SH-SY5Y (cell line): ENCODE measurements around the gene ZNF747.

ENCODE experiments used
- GATA2 ChIP-seq: IDR thresholded peaks from 2 replicates; pipeline ENCODE4 v1.6.1; 2011; ENCODE audit warnings: mild to moderate bottlenecking, low read depth, low read length
- GATA3 ChIP-seq: IDR thresholded peaks from 2 replicates; pipeline ENCODE4 v1.6.1; 2011; ENCODE audit warnings: low read depth, mild to moderate bottlenecking, low read length, moderate library complexity

ZNF747 gene

DNA sequence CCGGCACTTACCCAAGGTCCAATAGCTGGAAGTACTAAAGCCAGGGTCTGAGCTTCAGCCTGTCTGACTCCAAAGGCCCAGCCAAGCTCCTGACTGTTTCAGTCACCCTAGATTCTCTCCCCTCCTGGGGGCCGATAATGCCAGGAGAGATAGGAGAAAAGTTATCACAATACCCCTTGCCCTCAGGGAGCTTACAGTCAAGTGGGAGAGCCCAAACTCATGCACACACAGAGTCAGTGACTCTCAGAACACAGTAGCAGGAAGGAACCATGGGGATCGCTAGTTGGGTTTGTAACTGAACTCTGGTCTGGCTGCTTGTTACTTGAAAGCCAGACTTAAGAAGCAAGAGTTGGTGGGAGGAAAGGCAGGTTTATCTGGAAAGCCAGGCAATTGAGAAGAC, 23.1 kb downstream of the ZNF747 start:
- no peak for TF ChIP-seq GATA2
- no peak for TF ChIP-seq GATA3

DNA sequence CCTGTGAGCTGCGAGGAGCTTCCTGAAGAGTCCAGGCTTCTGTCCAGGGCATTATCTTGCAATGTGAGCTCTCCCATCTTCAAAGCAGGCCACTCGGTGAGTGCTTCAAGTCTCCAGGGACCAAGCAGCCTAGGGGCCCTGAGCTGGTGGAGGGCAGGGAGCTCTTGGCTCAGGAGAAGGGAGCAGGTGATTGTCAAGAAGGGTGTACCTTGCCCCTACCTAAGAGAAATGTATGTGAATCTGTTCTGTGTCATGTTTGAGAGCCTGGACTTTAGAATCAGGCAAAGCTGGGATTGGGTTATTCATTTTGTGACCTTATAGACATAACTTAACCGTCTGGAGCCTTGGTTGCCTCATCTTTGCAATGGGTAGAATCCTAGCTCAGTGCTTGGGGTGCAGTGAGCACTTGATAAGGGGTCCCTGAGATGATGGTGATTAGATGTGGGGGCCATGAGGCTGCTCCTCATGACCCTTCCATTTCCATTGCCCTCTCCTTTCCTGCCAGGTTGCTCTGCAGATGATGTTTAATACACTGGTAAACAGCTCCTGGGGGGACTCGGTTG, 24.2 kb downstream of the ZNF747 start:
- TF ChIP-seq GATA3 (no peak), GATA2 (no peak)

DNA sequence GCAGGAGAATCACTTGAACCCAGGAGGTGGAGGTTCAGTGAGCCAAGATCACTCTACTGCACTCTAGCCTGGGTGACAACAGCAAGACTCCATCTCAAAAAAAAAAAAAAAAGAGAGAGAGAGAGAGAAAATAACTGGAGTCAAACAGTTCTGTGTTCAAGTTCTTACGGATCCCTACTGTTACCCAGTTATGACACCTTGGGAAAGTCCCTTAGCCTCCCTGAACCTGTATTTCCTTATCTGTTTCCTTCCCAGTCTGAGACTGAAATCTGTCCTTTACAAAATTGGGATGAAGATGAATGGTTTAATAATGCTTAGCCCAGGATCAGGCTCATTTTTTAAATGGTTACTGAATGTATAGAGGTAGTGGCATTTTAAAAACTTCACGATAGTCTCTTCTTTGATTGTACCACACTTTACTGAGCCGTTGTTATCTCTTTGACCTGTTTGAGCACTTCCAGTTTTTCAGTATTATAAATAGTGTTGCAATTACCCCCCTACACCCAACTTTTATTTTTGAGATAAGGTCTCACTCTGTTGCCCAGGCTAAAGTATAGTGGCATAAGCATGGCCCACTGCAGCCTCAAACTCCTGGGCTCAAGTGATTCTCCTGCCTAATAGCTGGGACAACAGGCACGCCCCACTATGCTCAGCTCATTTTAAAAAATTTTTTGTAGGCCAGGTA, 25.4 kb downstream of the ZNF747 start:
- TF ChIP-seq GATA2, result no peak
- no peak for TF ChIP-seq GATA3

DNA sequence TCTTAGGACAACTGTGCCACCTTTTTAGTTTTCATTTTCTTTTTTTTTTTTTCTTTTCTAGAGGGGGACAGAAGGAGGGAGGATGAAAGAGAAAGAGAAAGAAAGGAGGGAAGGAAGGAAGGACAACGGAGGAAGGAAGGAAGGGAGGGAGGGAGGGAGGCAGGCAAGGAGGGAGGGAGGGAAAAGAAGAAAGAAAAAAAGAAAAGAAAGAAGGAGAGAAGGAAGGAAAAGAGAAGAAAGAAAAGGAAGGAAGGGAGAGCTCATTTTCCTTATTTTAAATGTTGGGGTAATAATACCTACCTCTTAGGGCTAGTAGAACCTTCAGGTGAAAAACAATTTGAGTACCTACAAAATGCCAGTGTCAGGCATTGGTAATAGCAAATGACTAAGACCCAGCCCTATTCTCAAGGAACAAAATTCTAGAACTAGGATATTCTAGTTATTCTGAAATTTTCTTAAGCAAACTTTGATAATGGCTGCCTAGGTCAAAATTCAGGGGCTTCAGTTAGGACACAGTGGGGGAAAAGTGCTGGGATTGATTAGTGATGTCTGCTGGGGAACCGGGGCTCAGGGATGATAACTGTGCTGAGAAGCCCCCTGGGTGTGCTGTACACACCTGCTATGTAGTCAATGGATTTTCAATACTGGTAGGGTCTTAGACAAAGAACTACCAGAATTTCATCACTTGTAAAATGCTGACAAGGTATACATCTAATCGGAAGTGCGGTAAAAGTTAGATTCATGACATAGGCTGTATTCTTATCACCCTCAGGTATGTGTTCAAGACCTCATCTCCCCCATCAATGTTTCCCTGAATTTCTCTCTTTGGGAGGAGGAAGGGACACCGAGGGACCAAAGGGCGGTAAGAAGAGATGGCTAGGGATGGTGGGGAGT, 31.0 kb downstream of the ZNF747 start:
- TF ChIP-seq GATA3 (no peak), GATA2 (no peak)

DNA sequence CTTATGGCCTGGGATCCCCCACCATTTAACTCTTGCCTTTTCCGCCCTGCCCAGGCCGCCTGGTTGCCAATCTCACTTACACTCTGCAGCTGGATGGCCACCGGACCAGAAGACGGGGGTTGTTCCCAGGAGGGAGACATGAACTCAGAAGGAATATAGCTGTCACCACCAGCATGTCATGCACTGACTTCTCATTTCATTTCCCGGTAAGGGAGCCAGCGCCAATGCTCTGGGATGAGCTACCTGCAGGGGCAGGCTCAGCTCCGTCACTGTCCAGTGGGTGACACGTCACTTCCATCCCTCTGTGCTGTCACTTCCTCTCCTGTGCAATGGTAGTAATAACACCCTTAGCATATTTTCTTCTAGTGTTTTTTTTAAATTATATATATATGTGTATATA, 35.4 kb downstream of the ZNF747 start:
- no peak for TF ChIP-seq GATA3

DNA sequence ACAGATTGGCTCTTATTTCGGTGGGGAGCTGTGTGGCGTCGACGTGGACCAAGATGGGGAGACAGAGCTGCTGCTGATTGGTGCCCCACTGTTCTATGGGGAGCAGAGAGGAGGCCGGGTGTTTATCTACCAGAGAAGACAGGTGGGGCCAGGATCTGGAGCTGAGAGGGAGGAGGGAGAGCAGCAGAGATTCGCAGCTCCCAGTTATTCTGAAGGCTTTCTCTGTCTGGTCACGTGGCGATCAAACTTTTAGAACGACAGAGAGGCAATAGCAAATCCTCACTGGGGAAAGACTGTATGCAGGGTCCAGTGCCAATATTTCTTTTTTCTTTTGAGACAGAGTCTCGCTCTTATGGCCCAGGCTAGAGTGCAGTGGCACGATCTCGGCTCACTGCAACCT, 39.9 kb downstream of the ZNF747 start:
- no peak for TF ChIP-seq GATA2
- no peak for TF ChIP-seq GATA3

DNA sequence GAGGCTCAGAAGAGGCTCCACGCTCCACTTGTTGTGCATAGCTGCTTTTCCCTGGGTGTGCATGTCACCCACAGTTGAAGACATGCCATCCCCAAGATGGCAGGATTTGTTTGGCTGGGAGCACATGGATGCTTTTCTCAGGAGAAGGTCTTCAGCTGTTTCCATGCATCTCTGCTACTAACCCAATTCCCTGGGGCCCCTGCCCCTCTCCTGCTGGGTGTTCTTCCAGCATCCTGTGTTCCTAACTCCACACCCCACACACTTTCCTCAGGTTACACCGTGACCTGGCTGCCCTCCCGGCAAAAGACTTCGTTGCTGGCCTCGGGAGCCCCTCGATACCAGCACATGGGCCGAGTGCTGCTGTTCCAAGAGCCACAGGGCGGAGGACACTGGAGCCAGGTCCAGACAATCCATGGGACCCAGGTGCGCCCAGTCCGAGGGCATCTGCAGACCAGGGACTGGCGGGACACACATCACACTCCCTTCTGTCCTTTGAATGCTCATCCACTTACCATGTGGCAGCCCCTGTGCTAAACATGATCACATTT, 40.6 kb downstream of the ZNF747 start:
- TF ChIP-seq GATA2 (no peak), GATA3 (no peak)

DNA sequence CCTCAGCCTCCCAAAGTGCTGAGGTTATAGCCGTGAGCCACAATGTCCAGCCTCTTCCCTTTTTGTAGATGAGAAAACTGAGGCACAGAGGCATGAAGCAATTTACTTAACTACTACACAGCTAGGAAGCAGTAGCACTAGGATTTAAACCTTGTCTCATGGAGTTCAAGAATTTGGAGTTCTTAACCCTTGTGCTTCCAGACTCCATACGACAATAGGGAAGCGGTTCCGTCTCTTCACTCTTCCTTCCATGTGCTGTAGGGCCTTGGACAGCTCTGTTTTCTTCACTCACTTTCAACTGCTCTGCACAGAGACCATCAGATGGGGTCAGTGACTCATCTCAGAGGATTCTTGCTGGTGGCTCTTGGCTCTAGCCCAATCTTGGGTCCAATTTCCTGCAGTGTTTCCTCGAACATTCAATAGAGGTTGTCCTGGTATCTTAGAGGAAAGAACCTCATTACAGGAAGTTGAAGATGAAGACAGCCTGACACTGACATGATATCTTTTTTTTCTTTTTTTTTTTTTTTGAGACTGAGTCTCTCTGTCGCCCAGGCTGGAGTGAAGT, 42.8 kb downstream of the ZNF747 start:
- TF ChIP-seq GATA2 (no peak), GATA3 (no peak)

DNA sequence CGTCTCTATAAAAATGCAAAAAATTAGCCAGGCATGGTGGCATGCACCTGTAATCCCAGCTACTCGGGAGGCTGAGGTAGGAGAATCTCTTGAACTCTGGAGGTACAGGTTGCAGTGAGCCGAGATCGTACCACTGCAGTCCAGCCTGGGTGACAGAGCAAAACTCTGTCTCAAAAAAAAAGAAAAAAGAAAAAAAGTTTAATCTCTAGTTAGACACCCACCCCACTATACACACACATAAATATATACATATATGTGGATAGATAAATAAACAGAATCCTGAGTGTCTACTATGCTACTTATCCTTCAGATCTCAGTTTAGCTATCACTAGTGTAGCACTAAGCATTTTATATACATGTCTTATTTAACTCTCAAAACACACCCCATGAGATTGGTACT, 43.4 kb downstream of the ZNF747 start:
- no peak for TF ChIP-seq GATA2
- no peak for TF ChIP-seq GATA3

DNA sequence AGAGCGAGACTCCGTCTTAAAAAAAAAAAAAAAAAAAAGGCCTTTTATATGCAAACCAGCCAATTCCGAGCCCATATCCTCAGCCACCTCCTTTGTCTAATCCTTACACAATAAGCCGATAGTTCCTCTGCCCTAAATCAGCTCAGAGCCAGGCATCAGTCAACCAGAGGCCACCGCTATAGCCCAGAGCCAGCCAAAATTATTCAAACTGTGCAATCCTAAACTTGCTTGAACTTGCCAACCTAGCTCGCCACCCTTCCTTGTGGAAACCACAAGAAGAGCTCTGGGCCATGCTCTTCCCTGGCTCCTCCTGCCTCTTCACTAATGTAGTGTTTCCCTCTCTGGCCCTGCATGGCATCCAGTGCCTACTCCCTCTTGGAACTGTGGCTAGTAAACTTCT, 44.4 kb downstream of the ZNF747 start:
- no peak for TF ChIP-seq GATA2
- TF ChIP-seq GATA3, result no peak

DNA sequence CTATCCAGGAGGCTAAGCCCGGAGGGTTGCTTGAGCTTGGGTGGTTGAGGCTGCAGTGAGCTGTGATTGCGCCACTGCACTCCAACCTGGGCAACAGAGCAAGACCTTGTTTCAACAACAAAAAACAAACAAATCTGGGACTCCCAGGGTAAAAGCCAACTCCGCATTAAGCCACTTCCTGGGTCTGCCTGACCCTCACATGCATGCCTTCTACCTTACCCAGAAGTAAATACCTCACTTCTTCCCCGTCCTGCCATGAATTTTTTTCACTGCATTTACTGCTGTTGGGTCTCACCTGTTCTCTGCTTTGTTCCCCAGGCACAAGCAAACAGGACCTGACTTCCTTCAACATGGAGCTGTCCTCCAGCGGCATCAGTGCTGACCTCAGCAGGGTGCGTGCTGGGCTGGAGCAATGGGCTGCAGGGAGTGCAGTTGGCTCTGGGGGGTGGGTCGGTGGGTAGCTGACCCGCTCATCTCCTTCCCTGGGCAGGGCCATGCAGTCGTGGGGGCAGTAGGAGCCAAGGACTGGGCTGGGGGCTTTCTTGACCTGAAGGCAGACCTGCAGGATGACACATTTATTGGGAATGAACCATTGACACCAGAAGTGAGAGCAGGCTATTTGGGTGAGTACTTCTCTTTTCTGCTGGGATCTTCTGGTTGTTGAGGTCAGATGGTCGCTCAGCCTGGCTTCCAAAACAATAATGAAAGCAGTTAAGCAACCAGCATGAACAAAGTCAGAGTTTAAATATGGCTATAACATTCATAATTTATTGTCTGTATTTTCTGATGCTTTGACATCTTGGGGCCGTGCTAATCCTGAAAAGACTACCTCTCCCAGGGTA, 45.7 kb downstream of the ZNF747 start:
- TF ChIP-seq GATA2 (no peak), GATA3 (no peak)

DNA sequence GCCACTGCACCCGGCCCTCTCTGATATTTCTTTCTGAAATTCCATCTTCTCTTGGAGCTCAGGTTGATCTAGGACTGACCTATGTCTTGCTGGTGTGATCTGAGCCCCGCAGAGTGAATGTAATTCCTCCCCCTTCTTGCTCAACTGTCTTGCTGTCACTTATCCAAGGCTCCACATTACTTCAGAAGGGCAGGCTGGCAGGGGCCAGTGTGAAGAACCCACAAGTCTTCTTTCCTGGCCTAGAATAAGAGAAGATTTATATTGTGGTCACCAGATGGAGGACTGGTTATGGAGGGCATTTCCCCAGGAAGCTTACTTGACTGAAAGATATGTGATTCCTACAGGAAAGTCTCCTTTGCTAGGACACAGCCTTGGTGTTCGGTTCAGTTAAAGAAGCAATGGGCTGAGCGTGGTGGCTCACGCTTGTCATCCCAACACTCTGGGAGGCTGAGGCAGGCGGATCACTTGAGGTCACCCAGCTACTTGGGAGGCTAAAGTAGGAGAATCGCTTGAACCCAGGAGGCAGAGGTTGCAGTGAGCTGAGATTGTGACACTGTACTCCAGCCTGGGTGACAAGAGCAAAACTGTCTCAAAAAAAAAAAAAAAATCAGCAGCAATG, 48.7 kb downstream of the ZNF747 start:
- TF ChIP-seq GATA3 (no peak), GATA2 (no peak)

DNA sequence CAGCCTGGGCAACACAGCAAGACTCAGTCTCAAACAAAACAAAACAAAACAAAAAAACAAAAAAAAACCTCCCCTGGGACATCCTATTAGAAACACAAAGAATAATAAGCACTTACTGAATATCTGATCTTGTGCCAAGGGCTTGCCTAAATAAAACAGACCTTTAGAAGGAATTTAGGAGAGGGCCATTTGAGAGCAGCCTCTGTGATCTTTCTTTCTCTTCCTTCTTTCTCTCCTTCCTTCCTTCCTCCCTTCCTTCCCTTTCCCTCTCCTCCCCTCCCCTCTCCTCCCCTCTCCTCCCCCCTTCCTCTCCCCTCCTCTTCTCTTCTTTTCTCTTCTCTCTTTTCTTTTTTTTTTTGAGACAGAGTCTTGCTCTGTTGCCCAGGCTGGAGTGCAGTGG, 49.8 kb downstream of the ZNF747 start:
- TF ChIP-seq GATA3 (no peak), GATA2 (no peak)
